Measurements from ENCODE around the gene ASTN2.

Gene ASTN2

DNA sequence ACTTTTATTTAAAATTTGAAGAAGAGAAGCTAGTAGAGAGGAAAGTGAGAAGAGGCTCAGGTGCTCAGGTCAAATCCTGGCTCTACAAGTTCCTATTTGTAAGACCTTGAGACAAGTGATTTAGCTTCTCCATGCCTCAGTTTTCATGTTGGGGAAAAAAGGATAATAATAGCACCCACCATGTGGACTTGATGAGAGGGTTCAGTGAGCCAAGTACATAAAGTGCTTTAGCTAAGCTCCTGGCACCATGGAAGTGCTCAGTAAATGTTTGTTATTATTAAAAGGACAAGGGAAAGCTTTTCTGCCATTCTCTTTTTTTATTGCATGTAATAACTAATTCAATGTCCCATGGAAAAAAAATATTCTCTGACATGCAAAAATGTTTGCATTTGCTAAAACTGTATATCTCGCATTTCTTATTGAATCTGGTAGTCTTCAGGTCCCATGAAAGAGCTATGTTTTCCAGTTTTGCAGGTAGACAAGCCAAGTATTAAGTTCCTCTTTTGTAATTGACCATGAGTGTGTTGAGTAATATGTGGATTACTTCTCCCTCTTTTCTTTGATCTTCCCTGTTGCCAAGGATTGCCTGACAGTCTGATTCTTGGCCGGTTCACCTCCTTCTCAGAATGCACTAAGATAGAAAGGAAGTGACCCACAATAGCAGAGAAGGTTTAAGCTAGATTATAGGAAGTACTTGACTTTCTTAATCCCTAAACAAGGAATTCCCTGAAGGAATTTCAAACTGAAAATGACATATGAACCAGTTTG lies 773.4 kb downstream of the ASTN2 start:
- no peaks in the 10 kb centered on the region for H3K9me3 Mint-ChIP-seq

DNA sequence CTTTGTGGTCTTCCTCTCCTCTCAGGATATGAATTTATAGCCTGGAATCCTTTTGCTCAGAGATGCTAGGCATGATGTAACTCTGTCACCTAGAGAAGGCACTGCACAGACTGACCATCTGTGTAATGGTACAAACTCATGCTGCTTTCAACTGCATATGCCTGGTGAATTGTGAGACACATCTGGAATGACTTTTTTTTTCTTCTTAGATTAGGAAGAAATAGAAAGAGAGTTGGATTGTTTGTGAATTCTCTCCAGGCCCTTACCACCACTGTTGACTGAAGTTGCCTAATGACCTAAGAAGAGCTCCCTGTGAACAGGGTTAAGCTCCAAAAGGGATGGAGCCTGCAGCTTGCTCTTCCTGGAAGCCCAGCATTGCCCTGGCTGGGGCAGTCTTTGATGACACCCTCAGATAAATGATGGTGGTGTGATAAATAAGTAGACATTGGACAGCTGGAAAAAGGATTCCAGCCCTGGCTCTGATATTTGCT lies 775.6 kb downstream of the ASTN2 start:
- Mint-ChIP-seq H3K4me1 (ENCODE audit: low read depth) (no peaks in the 10 kb centered on the region), H3K4me3 (no peak overlapping the region), H3K9me3 (no peaks in the 10 kb centered on the region), H3K36me3 (ENCODE audit: low read depth) (no peaks in the 10 kb centered on the region), H3K27me3 (ENCODE audit: low read depth) (no peaks in the 10 kb centered on the region), H3K27ac (no peak overlapping the region)

More for the DNA sequence above, 773.4 kb downstream of the ASTN2 start:
- no peaks in the 10 kb centered on the region for H3K36me3 Mint-ChIP-seq (ENCODE audit: low read depth)
- no peak overlapping the region for H3K27ac Mint-ChIP-seq
- H3K4me1 Mint-ChIP-seq (ENCODE audit: low read depth) = no peaks in the 10 kb centered on the region
- H3K4me3 Mint-ChIP-seq = no peak overlapping the region
- no peaks in the 10 kb centered on the region for H3K27me3 Mint-ChIP-seq (ENCODE audit: low read depth)

DNA sequence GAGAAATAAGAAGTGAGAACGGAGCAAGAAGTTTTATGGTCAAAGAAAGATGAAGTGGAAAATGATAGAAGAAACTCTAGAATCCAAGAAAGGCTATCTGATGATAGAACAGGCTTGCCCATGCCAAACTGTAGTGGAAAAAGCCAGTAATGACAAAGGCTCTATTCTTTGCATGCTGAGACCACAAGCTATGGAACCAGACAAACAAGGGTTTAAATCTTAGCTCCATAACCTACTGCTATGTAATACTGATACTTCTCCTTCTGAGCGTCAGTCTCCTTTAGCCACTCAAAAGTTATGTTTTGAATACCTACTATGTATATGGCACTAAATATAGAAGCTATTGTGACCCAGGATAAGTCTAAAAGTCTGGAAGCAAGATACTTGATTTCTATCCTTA lies 778.9 kb downstream of the ASTN2 start:
- H3K4me3 Mint-ChIP-seq = no peak overlapping the region
- no peaks in the 10 kb centered on the region for H3K27me3 Mint-ChIP-seq (ENCODE audit: low read depth)
- H3K4me1 Mint-ChIP-seq (ENCODE audit: low read depth) = no peaks in the 10 kb centered on the region
- no peaks in the 10 kb centered on the region for H3K9me3 Mint-ChIP-seq
- no peaks in the 10 kb centered on the region for H3K36me3 Mint-ChIP-seq (ENCODE audit: low read depth)
- H3K27ac Mint-ChIP-seq = no peak overlapping the region

- Mint-ChIP-seq H3K36me3 (ENCODE audit: low read depth) (no peaks in the 10 kb centered on the region), H3K4me3 (no peak overlapping the region), H3K4me1 (ENCODE audit: low read depth) (no peaks in the 10 kb centered on the region), H3K27ac (no peak overlapping the region), H3K27me3 (ENCODE audit: low read depth) (no peaks in the 10 kb centered on the region), H3K9me3 (no peaks in the 10 kb centered on the region)
Measured at GRCh38 chr9:116632990-116633838, 781.6 kb downstream of the ASTN2 start.

DNA sequence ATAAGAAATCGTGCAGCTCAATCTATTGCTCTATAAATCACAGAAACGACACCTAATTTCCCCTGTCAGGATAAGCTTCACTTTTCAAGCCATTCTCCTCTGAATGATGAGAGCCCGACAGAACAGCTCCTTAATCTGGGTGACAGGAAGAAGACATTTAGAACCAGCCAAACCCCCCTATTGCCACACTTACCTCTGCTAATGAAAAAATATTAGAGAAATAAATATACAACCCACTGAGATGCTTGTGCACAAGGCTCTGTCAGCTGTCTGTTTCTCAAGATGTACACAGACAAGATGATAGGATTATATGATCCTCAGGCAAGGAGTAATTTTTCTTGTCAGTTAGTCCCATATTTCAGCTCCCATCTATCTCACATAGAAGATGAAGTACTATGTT lies 785.2 kb downstream of the ASTN2 start:
- no peaks in the 10 kb centered on the region for H3K4me1 Mint-ChIP-seq (ENCODE audit: low read depth)
- no peaks in the 10 kb centered on the region for H3K36me3 Mint-ChIP-seq (ENCODE audit: low read depth)
- H3K27me3 Mint-ChIP-seq (ENCODE audit: low read depth) = no peaks in the 10 kb centered on the region
- H3K27ac Mint-ChIP-seq = no peak overlapping the region
- H3K9me3 Mint-ChIP-seq = no peaks in the 10 kb centered on the region
- no peak overlapping the region for H3K4me3 Mint-ChIP-seq

DNA sequence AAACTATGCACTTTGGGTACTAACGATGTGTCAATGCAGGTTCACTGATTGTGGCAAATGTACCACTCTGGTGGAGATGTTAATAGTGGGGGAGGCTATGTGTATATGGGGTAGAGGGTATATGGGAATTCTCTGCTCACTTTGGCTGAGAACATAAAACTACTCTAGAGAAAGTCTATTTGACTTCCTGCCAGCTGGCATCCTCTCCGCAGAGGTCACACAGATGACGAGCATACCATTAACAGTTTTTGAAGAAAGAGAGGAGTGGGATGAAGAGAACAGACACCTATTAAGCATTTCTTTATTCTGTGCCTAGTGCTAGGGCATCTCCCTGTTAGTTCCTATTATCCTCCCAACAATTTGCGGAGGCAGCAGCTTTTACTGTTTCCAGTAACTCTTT lies 786.1 kb downstream of the ASTN2 start:
- no peak overlapping the region for H3K27ac Mint-ChIP-seq

GRCh38 chr9:116627433-116627832 lies 787.4 kb downstream of the ASTN2 start:
- no peak overlapping the region for H3K27ac Mint-ChIP-seq
- no peaks in the 10 kb centered on the region for H3K9me3 Mint-ChIP-seq
- no peaks in the 10 kb centered on the region for H3K36me3 Mint-ChIP-seq (ENCODE audit: low read depth)
- no peaks in the 10 kb centered on the region for H3K4me1 Mint-ChIP-seq (ENCODE audit: low read depth)
- no peaks in the 10 kb centered on the region for H3K27me3 Mint-ChIP-seq (ENCODE audit: low read depth)
- no peak overlapping the region for H3K4me3 Mint-ChIP-seq

More for the DNA sequence above, 786.1 kb downstream of the ASTN2 start:
- Mint-ChIP-seq H3K4me1 (ENCODE audit: low read depth) (no peaks in the 10 kb centered on the region), H3K27me3 (ENCODE audit: low read depth) (no peaks in the 10 kb centered on the region), H3K9me3 (no peaks in the 10 kb centered on the region), H3K4me3 (no peak overlapping the region), H3K36me3 (ENCODE audit: low read depth) (no peaks in the 10 kb centered on the region)

GRCh38 chr9:116626762-116627161 lies 788.1 kb downstream of the ASTN2 start:
- Mint-ChIP-seq H3K4me1 (ENCODE audit: low read depth) (no peaks in the 10 kb centered on the region), H3K27ac (no peak overlapping the region), H3K4me3 (no peak overlapping the region)

DNA sequence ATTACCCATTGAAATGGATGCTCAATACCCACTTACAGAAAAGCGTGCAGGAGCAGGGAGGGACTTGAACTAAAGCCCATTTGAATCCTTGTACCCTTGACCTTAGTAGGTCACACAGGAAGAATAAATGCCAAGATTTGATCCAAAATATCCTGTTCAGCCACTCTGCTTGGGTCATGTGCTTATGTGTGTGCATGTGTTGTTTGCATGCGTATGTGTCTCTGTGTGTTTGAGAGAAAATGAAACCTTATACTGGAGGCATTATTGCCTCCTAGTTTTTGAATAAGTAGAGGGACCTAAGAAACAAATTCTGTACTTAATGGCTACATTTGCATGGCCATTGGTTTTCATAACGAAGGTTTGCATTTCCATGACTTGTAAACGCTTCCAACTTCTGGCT lies 791.1 kb downstream of the ASTN2 start:
- Mint-ChIP-seq H3K4me3 (no peak overlapping the region), H3K4me1 (ENCODE audit: low read depth) (no peaks in the 10 kb centered on the region), H3K9me3 (no peaks in the 10 kb centered on the region), H3K36me3 (ENCODE audit: low read depth) (no peaks in the 10 kb centered on the region), H3K27me3 (ENCODE audit: low read depth) (no peaks in the 10 kb centered on the region), H3K27ac (no peak overlapping the region)

More at GRCh38 chr9:116626762-116627161, 788.1 kb downstream of the ASTN2 start:
- Mint-ChIP-seq H3K27me3 (ENCODE audit: low read depth) (no peaks in the 10 kb centered on the region), H3K9me3 (no peaks in the 10 kb centered on the region), H3K36me3 (ENCODE audit: low read depth) (no peaks in the 10 kb centered on the region)

- Mint-ChIP-seq H3K9me3 (peaks cover 4% of the 10 kb centered on the region), H3K4me3 (no peak overlapping the region), H3K4me1 (ENCODE audit: low read depth) (no peaks in the 10 kb centered on the region), H3K36me3 (ENCODE audit: low read depth) (peaks cover 4% of the 10 kb centered on the region), H3K27me3 (ENCODE audit: low read depth) (no peaks in the 10 kb centered on the region), H3K27ac (no peak overlapping the region)
Measured at GRCh38 chr9:116617389-116617788, 797.5 kb downstream of the ASTN2 start.

DNA sequence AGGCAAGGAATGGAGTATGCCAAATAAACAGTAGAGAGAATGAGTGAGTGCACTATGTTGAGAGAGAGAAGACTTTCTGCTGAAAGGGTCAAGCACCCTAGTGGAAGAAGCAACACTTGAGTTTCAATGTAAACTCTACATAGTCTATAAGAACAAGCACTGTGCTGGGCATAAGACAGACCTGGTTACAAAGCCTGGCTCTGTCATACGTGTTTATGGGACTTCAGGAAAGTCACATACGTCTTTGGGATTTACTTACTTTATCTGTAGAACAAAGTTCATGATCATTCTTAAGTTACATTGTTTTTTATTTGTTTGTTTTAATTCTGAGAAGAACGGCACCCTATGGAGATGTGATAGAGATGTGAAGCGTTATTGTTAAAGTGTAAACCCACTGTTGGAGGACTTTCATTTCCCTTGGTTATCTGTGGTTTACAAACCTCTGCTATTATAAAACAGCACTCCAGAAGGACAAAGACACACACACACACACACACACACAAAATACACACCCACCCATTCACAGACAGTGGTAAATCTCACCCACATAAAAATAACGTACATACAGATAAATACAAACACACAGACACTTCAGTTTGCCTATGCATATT lies 798.4 kb downstream of the ASTN2 start:
- peaks cover under 1% of the 10 kb centered on the region for H3K4me1 Mint-ChIP-seq (ENCODE audit: low read depth)
- H3K27me3 Mint-ChIP-seq (ENCODE audit: low read depth) = no peaks in the 10 kb centered on the region
- H3K36me3 Mint-ChIP-seq (ENCODE audit: low read depth) = peaks cover 4% of the 10 kb centered on the region
- peaks cover 6% of the 10 kb centered on the region for H3K9me3 Mint-ChIP-seq
- no peak overlapping the region for H3K4me3 Mint-ChIP-seq
- no peak overlapping the region for H3K27ac Mint-ChIP-seq

DNA sequence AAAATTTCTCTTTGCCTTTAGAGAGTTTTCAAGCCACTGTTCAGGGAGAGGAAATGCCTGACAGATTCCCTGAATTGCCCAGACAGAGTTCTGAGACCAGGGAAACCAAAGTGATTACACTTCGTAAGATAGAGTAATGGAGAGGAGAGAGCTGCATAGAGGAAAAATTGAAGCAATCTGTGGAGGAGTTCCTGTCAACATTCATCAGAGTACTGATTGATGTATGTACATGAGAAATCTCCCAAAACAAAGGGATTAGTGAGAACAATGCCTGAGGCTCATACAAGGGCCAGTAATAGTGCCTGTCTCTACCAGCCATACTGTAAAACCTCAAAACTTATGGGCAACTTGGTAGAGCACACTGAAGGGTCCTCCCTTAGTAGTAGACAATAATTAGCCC lies 806.8 kb downstream of the ASTN2 start:
- Mint-ChIP-seq H3K27ac (no peak overlapping the region), H3K4me3 (no peak overlapping the region), H3K36me3 (ENCODE audit: low read depth) (peaks cover 6% of the 10 kb centered on the region), H3K27me3 (ENCODE audit: low read depth) (no peaks in the 10 kb centered on the region), H3K4me1 (ENCODE audit: low read depth) (peaks cover 2% of the 10 kb centered on the region), H3K9me3 (peaks cover 6% of the 10 kb centered on the region)

GRCh38 chr9:116605904-116606341 lies 808.9 kb downstream of the ASTN2 start:
- no peak overlapping the region for H3K4me3 Mint-ChIP-seq
- H3K27ac Mint-ChIP-seq = no peak overlapping the region
- no peaks in the 10 kb centered on the region for H3K4me1 Mint-ChIP-seq (ENCODE audit: low read depth)
- no peaks in the 10 kb centered on the region for H3K27me3 Mint-ChIP-seq (ENCODE audit: low read depth)
- no peaks in the 10 kb centered on the region for H3K36me3 Mint-ChIP-seq (ENCODE audit: low read depth)
- H3K9me3 Mint-ChIP-seq = no peaks in the 10 kb centered on the region

GRCh38 chr9:116605060-116605459 lies 809.8 kb downstream of the ASTN2 start:
- no peaks in the 10 kb centered on the region for H3K27me3 Mint-ChIP-seq (ENCODE audit: low read depth)
- no peak overlapping the region for H3K4me3 Mint-ChIP-seq
- H3K36me3 Mint-ChIP-seq (ENCODE audit: low read depth) = no peaks in the 10 kb centered on the region

More at GRCh38 chr9:116605060-116605459, 809.8 kb downstream of the ASTN2 start:
- Mint-ChIP-seq H3K4me1 (ENCODE audit: low read depth) (no peaks in the 10 kb centered on the region), H3K27ac (no peak overlapping the region), H3K9me3 (no peaks in the 10 kb centered on the region)

Measured in T-helper 1 cell treated with Interleukin-12 subunit alpha and Interleukin-12 subunit beta and Interleukin-4 antibody, amounts not matched to agents 30 μg/mL and 1 μg/mL, for 36 hours (primary cell).